H1 (cell line): ENCODE results near the gene CATSPERD. TPM values are rescaled to one million over a fixed set of nuclear protein-coding genes. Genes with fewer than 3 reads are reported as not detected.

ENCODE experiments used
- CTCF ChIA-PET: fragments of 300-600 bp; sonication (Branson Sonifier 250); formaldehyde crosslinking; loops from one replicate; lab custom pipeline; 2021; ENCODE audit not compliant: partially characterized antibody; lab: Charles Lee
- POLR2A ChIA-PET: fragments of 300-600 bp; sonication (Branson Sonifier 250); formaldehyde crosslinking; loops from one replicate; lab custom pipeline; 2021; ENCODE audit warnings: inconsistent platforms; ENCODE audit not compliant: partially characterized antibody; lab: Charles Lee
- DNase-seq, 2 experiments: peaks; one replicate each; pipeline versions ENCODE4 v3.0.0 to v3.0.0-alpha.2; 2010 to 2022; ENCODE audit warnings: low spot score in 2 of 2, low read depth in 1 of 2, mixed read lengths in 1 of 2
- FAIRE-seq: peaks from 2 replicates; lab custom pipeline; 2011; peaks lifted over from hg19 to GRCh38; lab: Jason Lieb, UNC
- H2AFZ ChIP-seq: 2 replicates; pipeline ENCODE4 v1.8.1; 2012; ENCODE audit warnings: low read length, inconsistent platforms
- H2AK5ac ChIP-seq: 2 replicates; pipeline ENCODE4 v1.6.1; 2013; ENCODE audit warnings: low read depth, low read length
- H2BK120ac ChIP-seq: replicated peaks from 2 replicates; pipeline ENCODE3; 2013; ENCODE audit warnings: low read depth, low read length, inconsistent platforms
- H2BK12ac ChIP-seq: 2 replicates; pipeline ENCODE4 v1.6.1; 2013; ENCODE audit warnings: low read depth, low read length
- H2BK15ac ChIP-seq: 2 replicates; pipeline ENCODE4 v1.6.1; 2013; ENCODE audit warnings: low read length
- H2BK20ac ChIP-seq: 2 replicates; pipeline ENCODE4 v1.6.1; 2013; ENCODE audit warnings: low read length
- H2BK5ac ChIP-seq: 2 replicates; pipeline ENCODE4 v1.6.1; 2013; ENCODE audit warnings: low read depth, low read length
- H3K14ac ChIP-seq: 2 replicates; pipeline ENCODE4 v1.6.1; 2013; ENCODE audit warnings: inconsistent platforms; ENCODE audit not compliant: insufficient read length
- H3K18ac ChIP-seq: 2 replicates; pipeline ENCODE4 v1.6.1; 2013; ENCODE audit warnings: low read length; ENCODE audit errors: extremely low read depth
- H3K23ac ChIP-seq: 2 replicates; pipeline ENCODE4 v1.6.1; 2013; ENCODE audit warnings: inconsistent platforms; ENCODE audit not compliant: insufficient read length
- H3K23me2 ChIP-seq: 2 replicates; pipeline ENCODE4 v1.6.1; 2013; ENCODE audit warnings: low read depth, low read length
- H3K27ac ChIP-seq: 2 replicates; pipeline ENCODE4 v1.6.1; 2011; ENCODE audit warnings: low read depth, low read length, inconsistent platforms
- H3K27me3 ChIP-seq, 4 experiments: replicated peaks in 1 of 4; 1 replicate in 1 of 4; 2 replicates in 3 of 4; pipeline versions ENCODE4 v1.6.1 to v1.8.1; 2011 to 2013; ENCODE audit warnings: low read length in 3 of 4, mild to moderate bottlenecking in 3 of 4, inconsistent platforms in 2 of 4, mixed read lengths in 2 of 4, moderate library complexity in 1 of 4; ENCODE audit not compliant: control insufficient read depth in 3 of 4, insufficient read depth in 3 of 4; ENCODE audit errors: extremely low read depth in 1 of 4
- H3K36me3 ChIP-seq, 4 experiments: 2 replicates each; pipeline versions ENCODE4 v1.6.1 to v1.8.1; 2011 to 2013; ENCODE audit warnings: mild to moderate bottlenecking in 4 of 4, low read length in 3 of 4, moderate library complexity in 2 of 4, control low read depth in 1 of 4, inconsistent platforms in 1 of 4; ENCODE audit not compliant: insufficient read depth in 4 of 4, control insufficient read depth in 2 of 4
- H3K4ac ChIP-seq: replicated peaks from 2 replicates; pipeline ENCODE3; 2013; ENCODE audit warnings: low read length, low read depth, mixed read lengths, inconsistent platforms; ENCODE audit not compliant: insufficient read length
- H3K4me1 ChIP-seq, 4 experiments: replicated peaks in 1 of 4; 1 replicate in 1 of 4; 2 replicates in 3 of 4; pipeline versions ENCODE4 v1.6.1 to v1.8.1; 2011 to 2013; ENCODE audit warnings: low read length in 3 of 4, inconsistent platforms in 2 of 4, mixed read lengths in 1 of 4; ENCODE audit not compliant: insufficient read depth in 4 of 4, control insufficient read depth in 3 of 4
- H3K4me2 ChIP-seq, 2 experiments: 2 replicates each; pipeline versions ENCODE4 v1.6.1 to v1.8.1; 2011 to 2013; ENCODE audit warnings: low read depth in 2 of 2, low read length in 2 of 2, control low read depth in 1 of 2, inconsistent platforms in 1 of 2, mild to moderate bottlenecking in 1 of 2; ENCODE audit not compliant: insufficient read depth in 1 of 2
- H3K4me3 ChIP-seq, 4 experiments: fragments of 200-600, 300-600 bp in 1 of 4; sonication (generic), shearing (Covaris generic), sonication (Bioruptor Twin) in 1 of 4; 2 replicates each; pipeline versions ENCODE4 v1.5.1 to v1.8.1; 2011 to 2016; ENCODE audit warnings: low read length in 4 of 4, low read depth in 3 of 4, control low read depth in 2 of 4, inconsistent platforms in 2 of 4, mild to moderate bottlenecking in 2 of 4, mixed read lengths in 1 of 4, moderate library complexity in 1 of 4; ENCODE audit not compliant: insufficient read depth in 2 of 4; ENCODE audit errors: extremely low read depth in 1 of 4
- H3K56ac ChIP-seq: replicated peaks from 2 replicates; pipeline ENCODE3; 2013; ENCODE audit warnings: low read depth, mild to moderate bottlenecking, mixed read lengths, low read length, inconsistent platforms; ENCODE audit not compliant: insufficient read length
- H3K79me1 ChIP-seq: 2 replicates; pipeline ENCODE4 v1.6.1; 2013; ENCODE audit warnings: low read depth, low read length, control low read depth
- H3K79me2 ChIP-seq, 2 experiments: 2 replicates each; pipeline versions ENCODE4 v1.6.1 to v1.8.1; 2012 to 2013; ENCODE audit warnings: low read length in 2 of 2, mild to moderate bottlenecking in 2 of 2, inconsistent platforms in 1 of 2; ENCODE audit not compliant: insufficient read depth in 2 of 2, control insufficient read depth in 1 of 2
- H3K9ac ChIP-seq, 4 experiments: replicated peaks in 1 of 4; 1 replicate in 1 of 4; 2 replicates in 3 of 4; pipeline versions ENCODE4 v1.6.1 to v1.8.1; 2011 to 2013; ENCODE audit warnings: low read depth in 3 of 4, low read length in 3 of 4, control low read depth in 2 of 4, mild to moderate bottlenecking in 2 of 4, moderate library complexity in 2 of 4, inconsistent platforms in 1 of 4; ENCODE audit errors: extremely low read depth in 1 of 4
- H3K9me3 ChIP-seq, 2 experiments: 2 replicates each; pipeline versions ENCODE4 v1.6.1 to v1.8.1; 2012 to 2013; ENCODE audit warnings: mild to moderate bottlenecking in 2 of 2, moderate library complexity in 2 of 2, control low read depth in 1 of 2, inconsistent platforms in 1 of 2, low read depth in 1 of 2, low read length in 1 of 2, mixed read lengths in 1 of 2; ENCODE audit not compliant: insufficient read depth in 2 of 2
- H4K20me1 ChIP-seq, 2 experiments: replicated peaks in 1 of 2; 2 replicates each; pipeline versions ENCODE3 to v1.8.1; 2011 to 2013; ENCODE audit warnings: inconsistent platforms in 2 of 2, low read length in 2 of 2, mild to moderate bottlenecking in 1 of 2; ENCODE audit not compliant: insufficient read depth in 2 of 2, control insufficient read depth in 1 of 2
- H4K5ac ChIP-seq: 2 replicates; pipeline ENCODE4 v1.6.1; 2013; ENCODE audit warnings: low read length, low read depth, mixed read lengths, inconsistent platforms; ENCODE audit not compliant: insufficient read length
- H4K8ac ChIP-seq: 2 replicates; pipeline ENCODE4 v1.8.0; 2013; ENCODE audit warnings: mild to moderate bottlenecking, moderate library complexity, low read length, inconsistent platforms; ENCODE audit not compliant: insufficient read depth; ENCODE audit errors: extremely low read depth
- H4K91ac ChIP-seq: replicated peaks from 2 replicates; pipeline ENCODE3; 2013; ENCODE audit warnings: low read length, mixed read lengths, inconsistent platforms; ENCODE audit not compliant: insufficient read length
- BACH1 ChIP-seq: IDR thresholded peaks from 2 replicates; pipeline ENCODE4 v1.6.1; 2012; ENCODE audit warnings: low read length, improper control_type of control experiment
- FOSL1 ChIP-seq: IDR thresholded peaks from 2 replicates; pipeline ENCODE4 v1.6.1; 2011; ENCODE audit warnings: mild to moderate bottlenecking, low read depth, low read length, moderate library complexity; ENCODE audit not compliant: insufficient read depth
- TAF7 ChIP-seq: optimal IDR thresholded peaks from 2 replicates; pipeline ENCODE3; 2011; ENCODE audit warnings: low read depth, mild to moderate bottlenecking, inconsistent platforms, low read length, moderate library complexity, borderline replicate concordance
- WGBS, 2 experiments: shearing (Covaris generic) in 1 of 2; methylation state at CpG; one replicate each; pipeline versions ENCODE4 v1.1.6 to v1.1.7; 2013 to 2015; ENCODE audit warnings: low lambda C conversion rate in 2 of 2, mixed read lengths in 2 of 2, inconsistent platforms in 1 of 2, low coverage in 1 of 2, missing lambda C conversion rate in 1 of 2; ENCODE audit not compliant: insufficient replicate concordance in 2 of 2, insufficient coverage in 1 of 2, insufficient read length in 1 of 2; ENCODE audit errors: extremely low coverage in 1 of 2, missing lambda C conversion rate in 1 of 2; 5-methylcytosine and 5-hydroxymethylcytosine counted together
- polyA plus RNA-seq, 7 experiments: library from polyadenylated mRNA; depleted of rRNA in 3 of 7; stranded (reverse) in 5 of 7; unstranded in 2 of 7; fragments of >200 nt in 5 of 7; fragments of 200-250 nt in 2 of 7; gene quantifications; 1 replicate in 5 of 7; 2 replicates in 1 of 7; 4 replicates in 1 of 7; pipeline versions ENCODE4 v1.2.1 to v1.2.3, GENCODE V29; 2011 to 2013; ENCODE audit warnings: missing spikeins in 2 of 7, mixed read lengths in 2 of 7
- total RNA-seq: library from RNA; stranded (reverse); fragmentation: NEBNext Ultra II Directional; extraction: Animal tissue kit (Norgen Biotek cat#: 25700); gene quantifications from 2 replicates; pipeline ENCODE4 v1.2.1, GENCODE V29; 2021
- TF ChIP-seq, protein P1 (sequence below): IDR thresholded peaks from 2 replicates; pipeline ENCODE4 v1.6.1; 2011; ENCODE audit warnings: low read depth, mild to moderate bottlenecking, low read length; ENCODE audit not compliant: insufficient read depth

CATSPERD gene
- total and polyA plus RNA-seq, 2 of the 8 experiments (the other 6 are each of a cell fraction or from before 2014, with no cell fraction given) = 0.12 TPM; not detected in 1

- peaks cover 20 to 35% of the 10 kb centered on the region in 2 experiments for H3K79me2 ChIP-seq
Measured at GRCh38 chr19:5713228-5713627, 7.2 kb upstream of the CATSPERD start.

More at GRCh38 chr19:5713228-5713627, 7.2 kb upstream of the CATSPERD start:
- no peak overlapping the region for H2BK120ac ChIP-seq
- no peak overlapping the region for H3K4ac ChIP-seq
- H2BK20ac ChIP-seq = no peak overlapping the region
- H3K9ac ChIP-seq = no peak overlapping the region
- 89% methylated on average over 8 of the region's 9 CpGs; no CpG with 5 or more reads in 1 of the 2 experiments for WGBS, 2 experiments
- H2BK5ac ChIP-seq = no peak overlapping the region
- no peak overlapping the region for H3K27ac ChIP-seq
- ChIA-PET POLR2A (interaction anchor here (0.6 to 22.4 kb wide), 8 partner anchors 9 to 373 kb away, joined by 3 to 620 read pairs (median 4); partner anchors contain the start of genes DUS3L, HSD11B1L, PRR22 and RPL36), CTCF (interaction anchor here (0.9 to 2.4 kb wide), 5 partner anchors 8 to 81 kb away, joined by 3 to 9 read pairs (median 6); partner anchors contain the start of genes CATSPERD and RPL36)
- H3K27me3 ChIP-seq = no peaks in the 10 kb centered on the region
- no peak overlapping the region for H3K4me3 ChIP-seq
- H2BK12ac ChIP-seq = no peak overlapping the region
- no peak for DNase-seq
- no peak overlapping the region for H4K8ac ChIP-seq
- H3K36me3 ChIP-seq = peaks cover 30 to 55% (median 45%) of the 10 kb centered on the region in 4 experiments
- no peak for FAIRE-seq
- no peaks in the 10 kb centered on the region for H3K4me1 ChIP-seq
- H2BK15ac ChIP-seq = no peak overlapping the region
- H3K56ac ChIP-seq = no peak overlapping the region
- H3K9me3 ChIP-seq = no peaks in the 10 kb centered on the region
- H2AFZ ChIP-seq = no peak overlapping the region
- H3K79me1 ChIP-seq = peaks cover 10% of the 10 kb centered on the region
- TF ChIP-seq FOSL1 (no peak), TAF7 (no peak), BACH1 (no peak)
- TF ChIP-seq, protein P1, sequence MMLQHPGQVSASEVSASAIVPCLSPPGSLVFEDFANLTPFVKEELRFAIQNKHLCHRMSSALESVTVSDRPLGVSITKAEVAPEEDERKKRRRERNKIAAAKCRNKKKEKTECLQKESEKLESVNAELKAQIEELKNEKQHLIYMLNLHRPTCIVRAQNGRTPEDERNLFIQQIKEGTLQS = no peak
- H4K20me1 ChIP-seq = peaks cover 13 to 18% of the 10 kb centered on the region in 2 experiments
- no peak overlapping the region for H2AK5ac ChIP-seq
- no peak overlapping the region for H3K23ac ChIP-seq
- H3K14ac ChIP-seq = no peak overlapping the region
- no peaks in the 10 kb centered on the region for H3K23me2 ChIP-seq
- H3K4me2 ChIP-seq = no peak overlapping the region
- H4K5ac ChIP-seq = no peak overlapping the region
- H4K91ac ChIP-seq = no peak overlapping the region
- no peak overlapping the region for H3K18ac ChIP-seq
